Hepatocyte (in vitro differentiated cells): ENCODE data around the gene CTNNA2.

Source experiments
- CTCF ChIP-seq: fragments of 200-600 bp; sonication (generic); IDR thresholded peaks from 2 replicates; pipeline ENCODE4 v1.5.1; 2016; ENCODE audit warnings: antibody characterized with exemption, mild to moderate bottlenecking; ENCODE audit not compliant: poor library complexity
- EZH2phosphoT487 ChIP-seq: fragments of 200-600 bp; sonication (generic); IDR thresholded peaks from one replicate; pipeline ENCODE4 v1.6.1; 2018; ENCODE audit warnings: antibody characterized with exemption, mild to moderate bottlenecking, low read depth, moderate library complexity; ENCODE audit not compliant: unreplicated experiment, severe bottlenecking

- TF ChIP-seq CTCF (no peak), EZH2phosphoT487 (no peak)
Observed at GRCh38 chr2:79798776-79799175, 285.9 kb downstream of the CTNNA2 start.
